Stomach smooth muscle (tissue), 2 donors: Measurements from ENCODE around the gene RNF5.
"Not testable (repeated sequence)": the region's sequence is repeated elsewhere in the genome, so short reads cannot be mapped to it uniquely, and the experiment has no call there.

Experiments used
- H3K27ac ChIP-seq: one replicate; pipeline ENCODE4 v1.7.0; 2013; ENCODE audit warnings: mild to moderate bottlenecking, low read length, inconsistent platforms
- H3K27me3 ChIP-seq, 2 donors: one replicate each; pipeline ENCODE4 v1.7.0; 2013; ENCODE audit warnings: low read length in 2 of 2; ENCODE audit not compliant: insufficient read depth in 2 of 2, control insufficient read depth in 1 of 2
- H3K36me3 ChIP-seq, 2 donors: one replicate each; pipeline ENCODE4 v1.7.0; 2013; ENCODE audit warnings: low read length in 2 of 2; ENCODE audit not compliant: control insufficient read depth in 2 of 2, insufficient read depth in 2 of 2
- H3K4me1 ChIP-seq: one replicate; pipeline ENCODE4 v1.7.0; 2013; ENCODE audit warnings: low read length; ENCODE audit not compliant: control insufficient read depth, insufficient read depth
- H3K4me3 ChIP-seq, 2 donors: one replicate each; pipeline ENCODE4 v1.7.0; 2013; ENCODE audit warnings: low read length in 2 of 2
- H3K9ac ChIP-seq, 2 donors: one replicate each; pipeline ENCODE4 v1.7.0; 2013; ENCODE audit warnings: low read length in 2 of 2, mild to moderate bottlenecking in 1 of 2
- H3K9me3 ChIP-seq, 2 donors: one replicate each; pipeline ENCODE4 v1.7.0; 2013; ENCODE audit warnings: low read length in 2 of 2; ENCODE audit not compliant: control insufficient read depth in 2 of 2
- donor health status: healthy.
- donor health status: Pancreatic carcinoma.

Gene RNF5

DNA sequence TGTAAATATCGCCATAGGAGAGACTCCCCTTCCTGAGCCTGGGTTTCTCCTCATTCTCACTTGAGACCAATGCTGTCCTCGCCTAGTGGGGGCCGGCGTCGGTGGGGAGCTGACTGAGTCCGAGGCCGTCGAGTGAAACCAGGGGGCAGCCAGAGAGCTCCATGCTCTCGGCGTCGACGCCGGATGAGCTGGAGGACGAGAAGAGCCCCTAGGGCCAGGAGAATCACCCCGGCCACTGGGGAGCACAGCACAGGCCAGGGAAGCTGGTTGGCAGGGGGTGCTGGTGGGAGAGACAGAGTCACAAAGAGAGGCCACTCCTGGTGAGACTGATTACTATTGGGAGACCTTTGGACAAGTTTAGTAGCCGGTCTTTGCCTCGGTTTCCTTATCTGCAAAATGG, 20.7 kb downstream of the RNF5 start:
- Histone ChIP-seq H3K27me3 (peaks cover 4 to 12% of the 10 kb centered on the region in 2 donors), H3K4me1 (peaks cover 25% of the 10 kb centered on the region), H3K9ac (no peak overlapping the region), H3K36me3 (no peaks in the 10 kb centered on the region), H3K4me3 (no peak overlapping the region), H3K9me3 (no peaks in the 10 kb centered on the region), H3K27ac (no peak overlapping the region)

DNA sequence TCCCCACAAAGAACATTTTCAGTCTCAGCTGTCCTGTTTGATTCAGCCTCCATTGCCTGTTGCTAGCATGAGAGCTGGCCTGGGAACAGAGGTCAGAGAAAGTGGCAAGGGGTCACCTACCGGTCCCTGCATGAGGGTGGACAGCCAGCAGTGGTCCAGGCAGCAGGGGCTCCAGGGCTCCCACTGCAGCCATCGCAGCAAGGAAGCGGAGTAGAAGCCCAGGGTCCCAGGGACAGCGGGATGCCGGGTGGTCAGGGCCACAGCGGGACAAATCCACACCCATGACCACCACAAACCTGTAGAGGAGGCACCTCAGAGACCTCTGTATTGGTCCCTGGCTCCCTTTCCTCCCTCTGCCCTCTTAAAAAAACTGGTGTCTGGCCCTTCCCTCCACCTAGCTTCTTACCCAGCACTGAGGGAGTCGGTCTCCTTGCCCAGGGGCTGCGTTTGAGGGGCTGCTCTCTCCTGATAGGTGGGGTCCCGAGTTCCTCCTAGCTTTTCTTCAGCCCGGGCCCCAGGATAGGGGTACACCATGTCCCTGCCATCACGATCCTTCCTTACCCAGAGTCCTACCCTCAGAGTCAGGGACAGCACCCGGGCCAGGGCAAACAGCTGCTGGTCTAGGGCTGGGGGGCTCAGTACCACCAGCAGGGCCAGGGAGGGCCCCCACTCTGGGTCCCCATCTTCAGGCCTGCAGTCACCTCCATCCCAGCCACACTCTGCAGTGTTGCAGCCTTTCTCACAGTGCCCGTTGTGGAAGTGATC, 22.7 kb downstream of the RNF5 start:
- peaks cover 13% of the 10 kb centered on the region for H3K4me1 ChIP-seq

DNA sequence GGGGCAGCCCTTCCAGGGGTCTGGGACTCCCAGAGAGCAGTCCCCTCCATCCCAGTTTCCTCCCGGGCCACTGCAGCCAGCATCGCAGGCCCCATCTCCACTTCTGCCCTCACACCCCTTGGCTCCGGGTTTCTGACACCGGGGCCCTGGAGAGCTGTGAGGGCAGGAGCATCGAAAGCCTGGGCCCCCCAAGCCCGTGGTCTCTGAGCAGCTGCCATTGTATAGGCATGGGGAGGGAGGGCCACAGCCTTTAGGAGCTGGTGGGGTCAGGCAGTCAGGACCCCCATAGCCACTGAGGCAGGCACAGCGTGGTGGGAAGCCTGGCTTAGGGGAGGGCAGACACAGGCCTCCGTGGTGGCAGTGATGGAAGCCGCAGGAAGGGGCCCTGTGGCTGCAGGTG, 24.0 kb downstream of the RNF5 start:
- Histone ChIP-seq H3K4me3 (no peak overlapping the region), H3K27me3 (peaks cover 4 to 12% of the 10 kb centered on the region in 2 donors), H3K36me3 (no peaks in the 10 kb centered on the region), H3K4me1 (peaks cover 1% of the 10 kb centered on the region), H3K27ac (no peak overlapping the region), H3K9ac (no peak overlapping the region), H3K9me3 (no peaks in the 10 kb centered on the region)

More for the DNA sequence above, 22.7 kb downstream of the RNF5 start:
- Histone ChIP-seq H3K9ac (no peak overlapping the region), H3K36me3 (no peaks in the 10 kb centered on the region), H3K27ac (no peak overlapping the region), H3K4me3 (no peak overlapping the region), H3K9me3 (no peaks in the 10 kb centered on the region), H3K27me3 (peaks cover 4 to 12% of the 10 kb centered on the region in 2 donors)

DNA sequence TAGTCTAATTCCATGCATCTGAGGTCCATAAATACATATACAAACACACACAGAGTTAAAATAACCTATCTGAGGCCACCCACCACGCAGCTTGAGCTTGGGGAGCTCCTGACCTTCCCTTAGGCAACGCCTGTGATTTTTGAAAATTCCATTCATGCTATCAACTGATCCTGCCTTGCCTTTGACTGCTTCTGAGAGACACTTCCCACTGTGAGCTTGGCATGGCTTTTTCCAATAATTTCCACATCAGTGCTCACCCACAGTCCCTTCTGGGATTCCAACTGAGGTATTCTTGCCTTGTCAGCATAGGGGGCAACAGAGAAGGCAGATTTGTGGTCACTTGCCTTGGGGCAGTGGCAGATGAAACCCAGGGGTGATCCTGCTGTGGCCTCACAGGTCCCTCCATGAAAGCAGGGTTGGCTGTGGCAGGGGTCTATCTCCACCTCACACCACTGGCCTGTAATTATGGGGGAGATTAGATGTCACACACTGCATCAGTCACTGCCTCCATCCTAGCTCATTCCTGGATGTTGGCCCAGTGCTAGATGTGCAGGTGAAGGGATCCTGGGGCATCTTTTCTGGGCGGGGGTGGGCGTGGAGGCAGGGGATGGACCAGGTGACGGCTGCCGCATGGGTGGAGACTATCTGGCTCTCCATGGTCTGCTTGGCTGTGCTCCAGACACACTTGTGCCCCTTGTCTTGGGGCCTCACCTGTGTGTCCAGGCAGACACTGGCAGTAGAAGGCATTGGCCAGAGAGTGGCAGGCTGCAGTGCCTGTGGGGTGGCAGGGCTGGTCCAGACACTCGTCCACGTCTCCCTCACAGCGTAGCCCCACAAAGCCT, 25.4 kb downstream of the RNF5 start:
- Histone ChIP-seq H3K9ac (no peak overlapping the region), H3K9me3 (no peaks in the 10 kb centered on the region), H3K4me1 (no peaks in the 10 kb centered on the region), H3K27me3 (peaks cover 4 to 12% of the 10 kb centered on the region in 2 donors), H3K4me3 (no peak overlapping the region), H3K36me3 (no peaks in the 10 kb centered on the region), H3K27ac (no peak overlapping the region)

DNA sequence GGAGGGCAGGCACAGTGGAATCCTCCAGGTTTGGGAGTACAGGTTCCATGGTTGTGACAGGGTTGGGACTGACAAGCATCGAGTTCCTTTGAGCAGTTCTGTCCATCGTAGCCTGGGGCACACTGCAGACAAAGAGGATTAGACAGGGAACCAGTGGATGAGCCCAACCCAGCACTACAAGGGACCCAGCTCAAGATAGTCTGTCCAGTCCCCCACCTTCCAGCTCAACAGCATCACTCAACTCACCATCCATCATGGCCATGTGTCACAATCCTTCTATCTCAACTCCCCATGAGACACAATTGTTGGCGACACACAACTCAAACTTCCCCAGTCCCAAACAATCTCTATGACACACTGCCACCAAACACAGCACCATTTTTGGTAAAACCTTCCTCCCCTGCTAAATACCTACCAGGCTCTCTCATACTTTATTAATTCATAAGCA, 26.1 kb downstream of the RNF5 start:
- no peaks in the 10 kb centered on the region for H3K36me3 ChIP-seq
- H3K27ac ChIP-seq = no peak overlapping the region
- no peaks in the 10 kb centered on the region for H3K4me1 ChIP-seq
- H3K9ac ChIP-seq = no peak overlapping the region
- H3K4me3 ChIP-seq = no peak overlapping the region
- H3K9me3 ChIP-seq = no peaks in the 10 kb centered on the region
- H3K27me3 ChIP-seq = peaks cover 4 to 12% of the 10 kb centered on the region in 2 donors

DNA sequence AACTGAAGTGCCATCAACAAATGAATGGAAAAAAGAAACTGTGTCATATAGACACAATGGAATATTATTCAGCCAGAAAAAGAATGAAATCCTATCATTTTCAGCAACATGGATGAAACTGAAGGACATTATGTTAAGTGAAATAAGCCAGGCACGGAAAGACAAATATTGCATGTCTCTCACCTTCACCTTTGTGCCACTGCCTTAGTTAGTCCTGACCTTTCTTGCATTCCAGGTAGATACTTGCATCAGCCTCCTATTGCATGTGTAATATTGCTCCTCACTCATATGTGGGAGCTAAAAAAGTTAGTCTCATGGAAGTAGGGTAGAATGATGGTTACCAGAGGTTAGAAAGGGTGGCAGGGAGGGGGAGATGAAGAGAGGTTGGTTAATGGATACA, 30.8 kb downstream of the RNF5 start:
- no peaks in the 10 kb centered on the region for H3K4me1 ChIP-seq
- H3K9me3 ChIP-seq = no peaks in the 10 kb centered on the region
- no peak overlapping the region for H3K4me3 ChIP-seq
- no peaks in the 10 kb centered on the region for H3K27me3 ChIP-seq
- H3K36me3 ChIP-seq = no peaks in the 10 kb centered on the region
- H3K27ac ChIP-seq = no peak overlapping the region
- no peak overlapping the region for H3K9ac ChIP-seq

DNA sequence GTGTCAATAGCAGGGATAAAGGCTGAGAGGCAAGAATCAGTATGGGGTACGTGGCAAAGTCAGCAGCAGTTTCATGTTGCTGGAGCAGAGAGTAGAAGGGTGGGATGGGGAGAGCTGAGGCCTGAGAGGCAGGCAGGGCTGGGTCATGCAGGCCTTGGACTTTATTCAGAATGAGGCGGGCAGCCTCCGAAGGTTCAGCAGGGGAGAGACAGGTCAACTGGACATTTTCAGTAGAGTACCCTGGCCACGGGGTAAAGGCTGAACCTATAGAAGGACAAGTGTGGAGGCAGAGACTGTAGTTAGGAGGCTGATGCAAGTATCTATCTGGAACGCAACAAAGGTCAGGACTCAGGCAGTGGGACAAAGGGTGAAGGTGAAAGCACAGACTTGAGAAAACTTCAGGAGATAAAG, 32.0 kb downstream of the RNF5 start:
- Histone ChIP-seq H3K9me3 (no peaks in the 10 kb centered on the region), H3K36me3 (no peaks in the 10 kb centered on the region), H3K4me1 (no peaks in the 10 kb centered on the region), H3K9ac (no peak overlapping the region), H3K27ac (no peak overlapping the region), H3K27me3 (no peaks in the 10 kb centered on the region), H3K4me3 (no peak overlapping the region)

DNA sequence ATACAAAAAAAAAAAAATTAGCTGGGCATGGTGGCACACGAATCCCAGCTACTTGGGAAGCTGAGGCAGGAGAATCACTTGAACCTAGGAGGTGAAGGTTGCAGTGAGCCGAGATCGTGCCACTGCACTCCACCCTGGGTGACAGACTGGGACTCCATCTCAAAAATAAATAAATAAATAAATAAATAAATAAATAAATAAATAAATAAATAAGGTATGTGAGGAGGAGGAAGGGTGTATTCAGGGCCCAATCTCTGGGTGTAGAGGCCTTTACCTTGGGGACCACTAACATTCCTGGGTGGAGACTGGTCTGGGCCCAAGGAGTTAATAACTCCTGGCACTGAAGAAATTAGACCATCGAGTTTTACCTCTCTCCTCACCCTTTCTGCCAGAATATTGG, 33.2 kb downstream of the RNF5 start:
- not testable (repeated sequence) for H3K4me1 ChIP-seq, H3K27ac ChIP-seq, H3K9ac ChIP-seq, H3K36me3 ChIP-seq, H3K27me3 ChIP-seq, H3K4me3 ChIP-seq, H3K9me3 ChIP-seq

DNA sequence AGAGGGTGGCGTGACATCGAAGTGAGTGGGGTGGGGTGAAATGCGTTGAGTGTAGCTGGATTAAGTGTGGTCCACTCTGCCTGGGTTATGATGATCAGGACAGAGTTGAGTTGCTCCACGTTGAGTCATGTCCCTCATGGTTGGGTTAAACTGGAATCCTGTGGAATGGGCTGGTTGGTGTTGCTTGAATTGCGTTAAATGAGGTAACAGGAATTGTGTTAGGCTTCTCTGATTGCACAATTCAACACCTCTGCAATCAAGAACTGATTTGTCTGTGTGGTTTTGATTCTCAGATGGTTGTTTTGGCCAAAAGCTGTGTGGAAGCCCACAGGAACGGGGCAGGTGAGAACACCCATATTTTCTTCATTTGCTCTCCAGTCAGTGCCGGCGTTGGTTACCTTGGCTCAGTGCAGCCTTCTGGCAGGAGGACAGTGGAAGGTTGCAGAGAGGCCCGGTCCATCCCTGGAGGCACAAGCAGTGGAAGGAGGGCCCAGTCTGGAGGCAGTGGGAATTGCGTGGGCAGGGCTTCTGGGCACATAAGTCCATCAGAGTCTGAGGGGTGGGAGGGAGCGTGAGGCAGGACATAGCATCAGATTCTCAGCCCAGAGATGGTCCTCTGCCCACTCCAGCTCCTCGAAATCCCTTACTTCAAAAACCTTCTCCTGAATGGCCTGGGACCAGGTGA, 34.0 kb downstream of the RNF5 start:
- Histone ChIP-seq H3K27me3 (no peaks in the 10 kb centered on the region), H3K9me3 (no peaks in the 10 kb centered on the region), H3K36me3 (no peaks in the 10 kb centered on the region), H3K27ac (no peak overlapping the region), H3K4me3 (no peak overlapping the region), H3K4me1 (no peaks in the 10 kb centered on the region), H3K9ac (no peak overlapping the region)

DNA sequence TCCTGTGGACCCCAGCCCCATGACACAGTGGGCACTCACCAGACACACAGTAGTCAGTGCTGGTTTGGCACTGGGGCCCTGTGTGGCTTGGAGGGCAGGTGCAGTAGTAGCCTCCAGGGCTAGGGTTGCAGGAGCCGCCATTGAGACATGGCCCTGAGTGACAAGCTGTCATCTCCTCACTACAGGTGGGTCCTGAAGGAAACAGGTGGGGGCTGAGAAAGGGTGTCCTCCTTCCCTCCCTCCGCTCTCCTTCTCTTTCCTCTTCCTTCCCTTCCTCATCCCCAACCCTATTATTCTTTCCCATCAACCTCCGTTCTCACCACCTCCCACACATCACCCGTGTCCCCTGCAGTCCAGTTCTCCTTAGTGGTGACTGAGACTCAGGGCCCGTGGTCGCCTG, 35.4 kb downstream of the RNF5 start:
- no peaks in the 10 kb centered on the region for H3K36me3 ChIP-seq
- no peaks in the 10 kb centered on the region for H3K4me1 ChIP-seq
- H3K9me3 ChIP-seq = no peaks in the 10 kb centered on the region
- H3K27me3 ChIP-seq = no peaks in the 10 kb centered on the region
- H3K9ac ChIP-seq = no peak overlapping the region
- no peak overlapping the region for H3K4me3 ChIP-seq
- no peak overlapping the region for H3K27ac ChIP-seq
